GDM1 (cell line): ENCODE measurements around the gene NSUN4.

ENCODE experiments used
- DNase-seq: peaks from one replicate; lab custom pipeline; 2025; lab: John Stamatoyannopoulos, UW

The NSUN4 gene

DNA sequence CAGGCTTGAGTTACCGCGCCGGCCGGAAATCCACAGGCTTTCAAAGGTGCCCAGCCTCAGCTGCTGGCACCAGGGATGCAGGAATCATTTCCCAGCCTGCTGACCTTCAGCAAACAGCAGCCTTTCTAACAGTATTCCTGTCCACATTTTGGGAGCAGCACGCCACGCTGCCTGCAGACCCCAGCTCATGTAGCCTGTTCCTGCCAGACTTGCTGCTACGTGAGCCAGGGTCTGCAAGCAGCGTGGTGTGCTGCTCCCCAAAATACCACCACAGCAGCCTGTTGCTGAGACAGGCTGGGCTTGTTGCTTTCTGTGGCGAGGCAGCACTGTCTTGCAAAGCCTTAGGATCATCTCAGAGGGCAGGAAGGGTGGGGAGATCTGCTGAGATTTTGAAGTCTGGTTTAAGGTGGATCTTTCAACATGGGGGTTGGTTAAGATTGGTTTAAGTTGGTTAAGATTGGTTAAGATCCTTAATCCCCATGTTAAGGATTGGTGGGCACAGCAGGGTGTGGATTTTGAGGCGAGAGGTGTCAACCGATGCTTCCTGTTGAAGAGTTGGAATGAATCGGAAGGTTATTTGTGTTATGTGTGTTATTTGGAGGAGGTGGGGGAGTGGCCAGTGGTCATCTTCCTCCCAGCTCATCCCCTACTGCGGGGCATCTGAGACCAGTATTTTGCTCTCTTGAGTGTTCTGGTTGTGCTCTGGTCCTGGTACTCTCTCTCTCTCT is 66.4 kb downstream of the NSUN4 start:
- no peak for DNase-seq

DNA sequence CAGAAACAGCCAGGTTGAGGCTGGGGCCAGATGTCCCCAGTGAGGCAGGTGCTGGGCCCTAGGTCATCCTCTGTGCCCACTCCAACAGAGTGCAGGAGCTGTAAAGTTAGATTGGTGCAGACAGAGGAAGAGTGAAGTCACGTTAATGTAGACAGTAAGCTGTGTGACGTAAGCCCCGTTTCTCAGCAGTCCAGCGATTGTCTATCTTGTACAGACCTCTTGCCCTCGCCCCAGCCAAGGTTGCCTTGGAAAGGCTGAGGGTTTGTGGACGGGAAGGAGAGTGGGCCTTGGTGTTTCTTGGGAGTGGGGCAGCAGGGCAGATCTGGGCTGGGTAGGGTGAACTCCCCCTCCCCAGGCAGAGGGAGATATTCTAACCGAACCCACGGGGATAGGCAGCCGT is 67.0 kb downstream of the NSUN4 start:
- DNase-seq: no peak

- no peak for DNase-seq
These were observed 67.9 kb downstream of the NSUN4 start for GRCh38 chr1:46408356-46409062.

DNA sequence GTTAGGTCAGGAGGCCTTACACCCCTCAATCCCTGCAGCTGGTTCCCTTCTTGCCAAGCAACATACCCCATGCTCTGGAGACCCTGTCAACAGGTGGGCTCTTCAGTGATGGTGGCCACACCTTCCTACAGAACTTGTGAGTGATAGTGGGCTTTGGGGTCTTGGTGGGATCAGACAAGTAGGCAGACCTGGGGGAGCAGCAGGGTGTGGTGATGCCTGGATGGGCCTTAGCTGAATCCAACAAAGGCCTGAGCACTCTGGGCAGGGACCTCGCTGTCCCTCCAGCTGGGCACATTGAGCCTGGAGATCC is 68.4 kb downstream of the NSUN4 start:
- no peak for DNase-seq

DNA sequence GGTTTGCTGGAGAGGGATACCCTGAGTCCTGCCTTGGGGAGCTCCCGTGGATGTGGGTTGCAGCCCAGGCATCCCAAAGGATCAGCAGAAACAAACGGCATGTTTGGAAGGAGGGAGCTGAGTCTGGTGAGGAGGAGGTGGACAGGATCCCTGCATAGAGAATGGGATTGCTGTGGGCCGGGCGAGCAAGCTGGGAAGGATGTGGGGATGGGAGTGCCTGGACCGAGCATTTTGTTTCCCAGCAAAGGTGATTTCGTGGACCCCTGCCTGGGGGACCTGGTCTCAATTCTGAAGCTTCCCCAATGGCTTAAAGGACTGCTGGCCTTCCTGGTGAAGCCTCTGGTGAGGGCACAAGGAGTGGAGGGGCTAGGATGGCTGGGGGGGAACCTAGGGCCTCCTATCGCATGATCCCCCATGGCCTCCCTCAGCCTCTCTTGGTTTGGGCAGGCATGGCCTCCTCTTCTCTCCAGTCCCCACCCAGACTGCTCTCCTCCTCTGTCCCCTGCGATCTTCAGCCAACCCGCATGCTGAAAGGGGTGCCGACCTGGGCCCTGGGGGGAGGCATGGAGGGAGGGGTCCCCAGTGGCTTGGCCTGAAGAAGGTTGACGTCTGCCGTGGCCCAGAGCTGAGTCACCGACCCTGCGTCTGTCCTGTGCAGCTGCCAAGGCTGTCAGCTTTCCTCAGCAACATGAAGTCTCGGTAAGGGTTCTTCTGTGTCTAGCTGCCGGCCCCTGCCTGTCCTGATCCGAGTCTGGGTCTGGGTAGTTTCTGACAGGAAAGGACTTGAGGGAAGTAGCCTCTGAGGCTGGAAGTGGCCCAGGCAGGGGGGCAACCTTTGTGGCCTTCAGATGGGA is 69.8 kb downstream of the NSUN4 start:
- no peak for DNase-seq

DNA sequence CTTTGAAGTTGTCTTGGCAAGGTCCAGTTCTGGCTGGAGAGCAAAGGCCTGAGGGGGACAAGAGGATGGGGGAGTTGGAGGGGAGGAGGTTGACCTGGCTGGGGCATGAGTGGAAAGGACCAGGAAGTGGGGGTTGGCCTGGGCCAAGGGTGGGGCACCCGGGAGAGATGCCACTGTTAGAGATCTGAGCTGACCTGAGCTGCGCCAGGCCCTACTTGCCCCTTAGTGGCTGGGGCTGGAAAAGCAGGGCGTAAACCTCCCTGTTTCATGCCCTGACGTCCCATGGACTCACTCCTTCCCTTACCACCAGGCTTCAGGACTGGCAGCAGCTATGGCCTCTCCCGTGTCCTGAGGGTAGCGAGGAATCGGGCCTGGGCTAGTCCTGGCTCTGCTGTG is 70.4 kb downstream of the NSUN4 start:
- no peak for DNase-seq
